ENCODE measurements around the gene NUP58. TPM values are rescaled to one million over a fixed set of nuclear protein-coding genes. Genes with fewer than 3 reads are reported as not detected.
A peak's percentile ranks its signal among the peaks of the same experiment; 100 is the strongest.

Gene NUP58
- total and polyA plus RNA-seq, 9 of the 15 experiments (the other 6 are each of a cell fraction or from before 2014, with no cell fraction given), result 12.5 to 98.0 (median 42.6) TPM

- no peak for TF ChIP-seq THRB (CRISPR knock-in tag; conservative IDR thresholded peaks at IDR 0.05)
- peak; percentile 45 for TF ChIP-seq MAFK (IDR thresholded peaks at IDR 0.05; ENCODE audit: low read length)
- TF ChIP-seq ZNF79 (CRISPR knock-in tag; IDR thresholded peaks at IDR 0.05; ENCODE audit: low read depth), result no peak
- peak; percentile 92 for TF ChIP-seq CTBP1 (IDR thresholded peaks at IDR 0.05; ENCODE audit: borderline replicate concordance)
- no peak for TF ChIP-seq ZC3H11A (IDR thresholded peaks at IDR 0.05; ENCODE audit: low read depth, low read length)
- TF ChIP-seq EHMT2 (IDR thresholded peaks at IDR 0.05), result peak; percentile 72; the same call in 1 of the 2 replicates
- peak; percentile 95 for TF ChIP-seq EP300 (IDR thresholded peaks at IDR 0.05; ENCODE audit: low read length)
- peak; percentile 57; the same call in 1 of the 2 replicates for TF ChIP-seq MECOM (CRISPR knock-in tag; IDR thresholded peaks at IDR 0.05)
- no peak for TF ChIP-seq GTF2E2 (tag; IDR thresholded peaks at IDR 0.05)
- TF ChIP-seq ARNT (IDR thresholded peaks at IDR 0.05), result peak; percentile 85 to 90
- TF ChIP-seq E2F4 (CRISPR knock-in tag; IDR thresholded peaks at IDR 0.05; ENCODE audit: low read depth), result no peak
- peak; percentile 64 for TF ChIP-seq BCOR (IDR thresholded peaks at IDR 0.05)
- TF ChIP-seq NONO (IDR thresholded peaks at IDR 0.05; ENCODE audit: low read depth in 2 of 2, low read length in 1 of 2), result no peak
- no peak for TF ChIP-seq CBX8 (IDR thresholded peaks at IDR 0.05; ENCODE audit: borderline replicate concordance, extremely low read depth, low read depth, low read length, poor library complexity, severe bottlenecking)
- peak; percentile 72; the same call in 1 of the 2 replicates for TF ChIP-seq EP400 (IDR thresholded peaks at IDR 0.05)
- peak; percentile 66 for TF ChIP-seq MYC (IDR thresholded peaks at IDR 0.05; ENCODE audit: low read depth, low read length)
- no peak for TF ChIP-seq MYC (CRISPR knock-in tag; IDR thresholded peaks at IDR 0.05; ENCODE audit: borderline replicate concordance, low read depth)
- TF ChIP-seq CREB1 (IDR thresholded peaks at IDR 0.05), result peak; percentile 39; the same call in 1 of the 2 replicates
- no peak for TF ChIP-seq CREB1 (CRISPR knock-in tag; IDR thresholded peaks at IDR 0.05)
- TF ChIP-seq ELF4 (CRISPR knock-in tag; IDR thresholded peaks at IDR 0.05), result no peak
- no peak for TF ChIP-seq ID3 (CRISPR knock-in tag; IDR thresholded peaks at IDR 0.05)
- TF ChIP-seq ID3 (tag; IDR thresholded peaks at IDR 0.05), result peak; percentile 99
- peak; percentile 74 for TF ChIP-seq ETV1 (tag; conservative IDR thresholded peaks at IDR 0.05; ENCODE audit: low read depth)
- no peak for TF ChIP-seq ATF1 (CRISPR knock-in tag; IDR thresholded peaks at IDR 0.05)
- peak; percentile 48; the same call in 1 of the 2 replicates for TF ChIP-seq ATF1 (tag; IDR thresholded peaks at IDR 0.05)
- peak; percentile 98 for TF ChIP-seq KLF16 (IDR thresholded peaks at IDR 0.05)
- peak; percentile 14 for TF ChIP-seq PHF20 (IDR thresholded peaks at IDR 0.05; ENCODE audit: partially characterized antibody)
- TF ChIP-seq ZNF584 (CRISPR knock-in tag; IDR thresholded peaks at IDR 0.05; ENCODE audit: low read depth), result peak; percentile 49; the same call in 1 of the 2 replicates
- TF ChIP-seq BMI1 (IDR thresholded peaks at IDR 0.05; ENCODE audit: low read length), result no peak
- TF ChIP-seq CXXC5 (CRISPR knock-in tag; IDR thresholded peaks at IDR 0.05), result peak; percentile 68
- peak; percentile 95 for TF ChIP-seq PML (IDR thresholded peaks at IDR 0.05; ENCODE audit: low read length)
- peak; percentile 71 for TF ChIP-seq MAFG (tag; conservative IDR thresholded peaks at IDR 0.05)
Observed at GRCh38 chr13:25352230-25352629, 50.8 kb downstream of the NUP58 start (continued).
